Calu3 (cell line): ENCODE results near the gene OAS2. TPM values are rescaled to one million over a fixed set of nuclear protein-coding genes. Genes with fewer than 3 reads are reported as not detected.

ENCODE experiments used
- BruUV-seq: library from RNA; stranded (reverse); fragments of 400-500 nt; replicated peaks from 2 replicates; lab custom pipeline; 2021; lab: Mats Ljungman, UMichigan
- CTCF ChIA-PET: fragments of 300-600 bp; sonication (Branson Sonifier 250); formaldehyde crosslinking; loops from one replicate; lab custom pipeline; 2022; ENCODE audit warnings: antibody characterized with exemption; lab: Charles Lee
- DNase-seq: peaks from one replicate; pipeline ENCODE4 v3.0.0; 2022
- H3K27ac Mint-ChIP-seq: one replicate; pipeline ENCODE4 v1.8.0; 2022; ENCODE audit warnings: mixed read lengths; ENCODE audit not compliant: unreplicated experiment
- H3K27me3 Mint-ChIP-seq: one replicate; pipeline ENCODE4 v1.8.0; 2022; ENCODE audit warnings: mixed read lengths; ENCODE audit not compliant: unreplicated experiment
- H3K36me3 Mint-ChIP-seq: one replicate; pipeline ENCODE4 v1.8.0; 2022; ENCODE audit warnings: mild to moderate bottlenecking, moderate library complexity, mixed read lengths; ENCODE audit not compliant: insufficient read depth, unreplicated experiment
- H3K4me1 Mint-ChIP-seq: one replicate; pipeline ENCODE4 v1.8.0; 2022; ENCODE audit warnings: mild to moderate bottlenecking, low read depth, mixed read lengths; ENCODE audit not compliant: unreplicated experiment
- H3K4me3 Mint-ChIP-seq: one replicate; pipeline ENCODE4 v1.8.0; 2022; ENCODE audit warnings: mild to moderate bottlenecking, low read depth, moderate library complexity, mixed read lengths; ENCODE audit not compliant: unreplicated experiment
- H3K9me3 Mint-ChIP-seq: one replicate; pipeline ENCODE4 v1.8.0; 2022; ENCODE audit warnings: low read depth, mixed read lengths; ENCODE audit not compliant: unreplicated experiment
- CTCF ChIP-seq: fragments of 200-600 bp; IDR thresholded peaks from one replicate; pipeline ENCODE4 v1.8.0; 2022; ENCODE audit warnings: antibody characterized with exemption; ENCODE audit not compliant: unreplicated experiment
- intact Hi-C: fragments of 100-400 bp; cut with micrococcal nuclease; formaldehyde crosslinking; loops from one replicate; pipeline ENCODE4 v1.10.0; 2022; ENCODE audit not compliant: unreplicated experiment
- total RNA-seq: library from RNA; stranded (reverse); gene quantifications from 2 replicates; pipeline ENCODE4 v1.2.3, GENCODE V29; 2022

The OAS2 gene
- total RNA-seq, 1 experiment from 2014 or later: 58.1 TPM

GRCh38 chr12:113002676-113003075, 24.4 kb downstream of the OAS2 start:
- H3K36me3 Mint-ChIP-seq: peaks cover 5% of the 10 kb centered on the region
- DNase-seq: no peak
- TF ChIP-seq CTCF: no peak
- no TSS peak for BruUV-seq
- peaks cover 8% of the 10 kb centered on the region for H3K4me1 Mint-ChIP-seq
- no peak overlapping the region for H3K4me3 Mint-ChIP-seq
- no peak overlapping the region for H3K27ac Mint-ChIP-seq
- peaks cover 3% of the 10 kb centered on the region for H3K9me3 Mint-ChIP-seq
- CTCF ChIA-PET: no interaction called here
- intact Hi-C loops: no loop called here
- H3K27me3 Mint-ChIP-seq: peaks cover 41% of the 10 kb centered on the region

GRCh38 chr12:113003636-113004035, 25.3 kb downstream of the OAS2 start:
- Mint-ChIP-seq H3K27me3 (peaks cover 31% of the 10 kb centered on the region), H3K36me3 (peaks cover 5% of the 10 kb centered on the region), H3K27ac (no peak overlapping the region), H3K9me3 (peaks cover 1% of the 10 kb centered on the region), H3K4me3 (no peak overlapping the region), H3K4me1 (peaks cover 8% of the 10 kb centered on the region)
- no peak for DNase-seq
- intact Hi-C loops: no loop called here
- CTCF ChIA-PET: no interaction called here
- BruUV-seq: no TSS peak
- TF ChIP-seq CTCF: no peak

DNA sequence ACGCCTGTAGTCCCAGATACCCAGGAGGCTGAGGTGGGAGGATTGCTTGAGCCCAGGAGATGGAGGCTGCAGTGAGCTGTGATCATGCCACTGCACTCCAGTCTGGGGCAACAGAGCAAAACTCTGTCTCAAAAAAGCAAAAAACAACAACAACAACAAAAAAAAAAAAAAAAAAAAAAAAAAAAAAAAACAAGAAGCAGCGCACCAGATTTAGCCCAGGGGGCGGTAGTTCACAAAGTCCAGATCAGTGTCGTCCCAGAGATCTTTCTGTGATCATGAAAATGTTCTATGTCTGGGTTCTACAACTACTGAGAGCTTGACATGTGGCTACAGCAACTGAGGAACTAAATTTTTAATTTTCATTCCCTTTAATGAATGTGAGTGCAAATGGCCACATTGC, 27.4 kb downstream of the OAS2 start:
- CTCF ChIA-PET: no interaction called here
- TF ChIP-seq CTCF: peak; percentile 36
- intact Hi-C loops: no loop called here
- Mint-ChIP-seq H3K4me3 (no peak overlapping the region), H3K4me1 (peaks cover 8% of the 10 kb centered on the region), H3K27me3 (peaks cover 32% of the 10 kb centered on the region), H3K27ac (no peak overlapping the region), H3K9me3 (no peaks in the 10 kb centered on the region), H3K36me3 (peaks cover 5% of the 10 kb centered on the region)
- no TSS peak for BruUV-seq
- peak; percentile 20 for DNase-seq

DNA sequence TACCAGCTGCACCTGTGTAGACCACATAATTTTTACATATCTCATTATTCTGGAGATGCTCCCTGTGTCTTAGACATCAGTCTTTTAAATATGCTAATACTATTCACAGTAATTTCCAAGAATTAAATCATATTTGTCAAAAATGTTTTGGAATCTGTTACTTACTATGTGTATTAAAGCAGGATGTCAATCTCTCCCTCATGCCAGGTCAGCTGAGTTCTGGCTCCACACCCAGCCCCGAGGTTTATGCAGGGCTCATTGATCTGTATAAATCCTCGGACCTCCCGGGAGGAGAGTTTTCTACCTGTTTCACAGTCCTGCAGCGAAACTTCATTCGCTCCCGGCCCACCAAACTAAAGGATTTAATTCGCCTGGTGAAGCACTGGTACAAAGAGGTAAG, 27.9 kb downstream of the OAS2 start:
- intact Hi-C loops: no loop called here
- H3K4me1 Mint-ChIP-seq: peaks cover 8% of the 10 kb centered on the region
- H3K27me3 Mint-ChIP-seq: peaks cover 37% of the 10 kb centered on the region

More for the DNA sequence above, 27.9 kb downstream of the OAS2 start:
- no peak overlapping the region for H3K4me3 Mint-ChIP-seq
- no peak for DNase-seq
- peak; percentile 9 for TF ChIP-seq CTCF
- no TSS peak for BruUV-seq
- CTCF ChIA-PET: interaction anchor here (2.9 kb wide), 1 partner anchor 13 kb away, joined by 14 read pairs; no protein-coding TSS in a partner anchor
- no peak overlapping the region for H3K27ac Mint-ChIP-seq
- peaks cover 5% of the 10 kb centered on the region for H3K36me3 Mint-ChIP-seq
- no peaks in the 10 kb centered on the region for H3K9me3 Mint-ChIP-seq
